Stimulated activated CD4-positive, alpha-beta T cell treated with anti-CD3 and anti-CD28 coated beads, Interleukin-4, amount 100 ng/mL, for 24 hours (primary cell): ENCODE data around the gene BTN1A1.
A peak's percentile ranks its signal among the peaks of the same experiment; 100 is the strongest.
"Not testable (repeated sequence)": the region's sequence is repeated elsewhere in the genome, so short reads cannot be mapped to it uniquely, and the experiment has no call there.

Experiments
- DNase-seq: peaks from one replicate; pipeline ENCODE4 v3.0.0-alpha.2; 2020

BTN1A1 gene

DNA sequence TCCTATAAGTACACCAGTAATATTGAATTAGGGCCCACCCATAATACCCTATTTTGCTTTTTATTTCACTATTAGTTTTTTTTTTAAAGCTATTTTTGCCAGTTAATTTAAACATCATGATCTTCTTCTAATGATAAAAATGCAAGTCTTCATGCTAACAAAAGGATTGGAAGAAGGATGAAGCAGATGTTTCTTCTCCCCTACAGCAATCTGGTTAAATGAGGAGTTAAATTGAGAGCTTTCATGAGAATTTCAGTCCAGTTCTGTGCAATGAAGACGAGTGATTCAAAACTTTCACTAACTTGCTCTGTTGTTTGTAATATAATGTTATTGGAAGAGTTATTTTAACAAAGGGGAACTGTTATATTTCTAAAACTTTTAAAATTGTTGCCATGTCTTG lies 41.5 kb downstream of the BTN1A1 start:
- DNase-seq: no peak

- no peak for DNase-seq
Observed at GRCh38 chr6:26543953-26544352, 43.9 kb downstream of the BTN1A1 start.

DNA sequence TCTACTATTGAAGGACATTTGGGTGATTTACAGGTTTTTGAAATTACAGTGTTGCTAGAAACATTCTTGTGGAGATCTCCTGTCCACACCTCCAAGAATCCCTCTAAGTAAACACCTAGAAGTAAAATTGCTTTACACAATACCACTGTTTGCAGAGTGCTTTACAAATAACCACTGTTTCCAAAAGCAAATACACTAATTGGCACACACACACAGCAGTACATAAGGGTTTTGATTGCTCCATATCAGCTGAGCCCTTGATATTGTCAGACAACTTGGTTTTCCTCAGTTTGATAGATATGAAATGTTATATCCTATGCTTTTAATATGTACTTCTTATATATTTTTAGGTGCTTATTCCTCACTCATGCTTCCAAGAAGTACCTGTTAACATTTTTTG lies 44.4 kb downstream of the BTN1A1 start:
- no peak for DNase-seq

DNA sequence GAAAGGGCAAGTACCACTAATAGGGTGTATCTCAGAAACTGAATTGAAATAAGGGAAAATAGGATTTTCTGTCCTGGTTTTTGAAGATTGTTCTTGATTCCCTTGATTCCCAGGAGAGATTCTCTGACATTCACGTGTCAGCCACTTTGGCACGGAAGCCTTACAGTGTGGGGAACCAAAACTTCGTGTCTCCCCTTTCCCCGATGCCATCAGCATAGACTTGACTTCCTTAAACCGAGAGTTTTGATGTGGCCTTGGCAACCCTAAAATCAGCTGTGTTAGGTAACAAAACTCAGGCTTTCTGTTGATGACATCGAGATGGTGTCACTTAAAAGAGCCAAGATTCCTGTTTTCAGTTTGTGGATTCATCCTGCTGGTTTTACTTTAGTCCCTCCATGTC lies 45.5 kb downstream of the BTN1A1 start:
- DNase-seq: no peak

DNA sequence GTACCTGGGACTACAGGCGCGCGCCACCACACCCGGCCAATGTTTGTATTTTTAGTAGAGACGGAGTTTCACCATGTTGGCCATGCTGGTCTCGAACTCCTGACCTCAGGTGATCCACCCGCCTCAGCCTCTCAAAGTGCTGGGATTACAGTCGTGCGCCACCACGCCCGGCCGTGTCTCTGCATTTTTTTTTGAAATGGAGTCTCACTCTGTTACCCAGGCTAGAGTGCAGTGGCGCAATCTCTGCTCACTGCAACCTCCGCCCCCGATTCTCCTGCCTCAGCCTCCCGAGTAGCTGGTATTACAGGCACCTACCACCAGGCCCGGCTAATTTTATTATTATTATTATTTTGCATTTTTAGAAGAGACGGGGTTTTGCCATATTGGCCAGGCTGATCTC lies 47.3 kb downstream of the BTN1A1 start:
- DNase-seq: not testable (repeated sequence)

GRCh38 chr6:26550250-26550993 lies 50.3 kb downstream of the BTN1A1 start:
- DNase-seq: peak; percentile 66

- DNase-seq: no peak
Observed at GRCh38 chr6:26552205-26552604, 52.1 kb downstream of the BTN1A1 start.

- no peak for DNase-seq
Observed at GRCh38 chr6:26552640-26553188, 52.6 kb downstream of the BTN1A1 start.

GRCh38 chr6:26553264-26553634 lies 53.1 kb downstream of the BTN1A1 start:
- DNase-seq: peak; percentile 84

GRCh38 chr6:26553635-26554446 lies 53.7 kb downstream of the BTN1A1 start:
- DNase-seq: peak; percentile 86

DNA sequence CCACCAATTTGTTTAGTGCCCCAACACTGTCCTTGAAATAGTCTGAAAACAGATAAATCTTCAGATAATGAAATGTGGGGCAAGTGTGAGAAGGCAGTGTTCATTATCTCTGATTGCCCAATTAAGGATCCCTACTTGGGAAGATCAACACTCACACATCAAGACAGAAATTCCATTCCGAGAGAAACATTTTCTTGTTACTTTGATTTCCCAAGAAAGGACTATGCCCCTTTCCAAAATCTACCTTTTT lies 54.3 kb downstream of the BTN1A1 start:
- DNase-seq: no peak

- peak; percentile 73 for DNase-seq
Observed at GRCh38 chr6:26554697-26555504, 54.8 kb downstream of the BTN1A1 start.

DNA sequence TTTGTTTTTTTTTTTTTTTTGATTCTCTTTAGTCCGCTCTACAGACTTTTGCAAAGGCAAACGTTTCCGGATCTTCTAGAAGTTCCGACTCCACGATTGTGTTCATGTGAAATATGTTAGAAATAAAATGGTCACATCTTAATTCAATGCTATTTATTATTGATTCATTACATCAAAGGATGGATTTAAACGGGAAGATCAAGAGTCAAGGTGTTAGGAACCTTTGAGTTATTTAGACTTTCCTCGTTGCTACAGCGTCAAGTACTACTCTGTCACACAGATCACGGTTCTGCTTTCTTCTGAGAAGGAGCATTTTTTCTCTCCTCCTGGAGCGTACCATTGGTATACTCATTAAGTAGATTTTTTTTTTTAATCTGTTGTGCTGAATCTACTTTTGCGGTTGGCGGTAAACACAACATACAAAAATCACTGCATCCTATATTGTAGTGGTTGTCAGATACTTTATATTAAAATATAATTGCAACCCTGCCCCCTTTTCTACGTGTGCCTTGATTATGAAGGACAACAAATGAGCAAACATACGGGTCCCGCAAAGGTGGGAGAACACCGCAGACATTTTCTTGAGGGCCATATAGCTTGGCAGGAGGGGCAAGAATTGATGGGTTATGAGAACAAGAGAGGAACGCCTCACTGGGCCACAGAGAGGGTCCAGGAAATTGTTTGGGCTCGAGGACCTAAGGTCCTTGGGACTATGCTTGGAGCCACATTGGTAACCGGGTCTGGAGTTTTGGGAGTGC lies 55.6 kb downstream of the BTN1A1 start:
- DNase-seq: no peak

- peak; percentile 55 for DNase-seq
Observed at GRCh38 chr6:26556263-26557070, 56.4 kb downstream of the BTN1A1 start.
